Activated gamma-delta T cell treated with anti-CD3 and anti-CD28 coated beads, Interleukin-2, amount 50 U/mL, for 16 hours (primary cell): ENCODE data around the gene ABCC5.
"Not testable (repeated sequence)": the region's sequence is repeated elsewhere in the genome, so short reads cannot be mapped to it uniquely, and the experiment has no call there.

ENCODE experiments used
- DNase-seq: peaks from one replicate; pipeline ENCODE4 v3.0.0-alpha.2; 2020; ENCODE audit warnings: low read depth

ABCC5 gene

GRCh38 chr3:184016169-184016570 lies 1.5 kb downstream of the ABCC5 start:
- no peak for DNase-seq

- no peak for DNase-seq
Observed at GRCh38 chr3:184015381-184016019, 2.2 kb downstream of the ABCC5 start.

GRCh38 chr3:184011937-184012889 lies 5.5 kb downstream of the ABCC5 start:
- no peak for DNase-seq

GRCh38 chr3:184011230-184011876 lies 6.3 kb downstream of the ABCC5 start:
- DNase-seq: no peak

- no peak for DNase-seq
Observed at GRCh38 chr3:184008161-184008560, 9.5 kb downstream of the ABCC5 start.

GRCh38 chr3:184007143-184007813 lies 10.4 kb downstream of the ABCC5 start:
- not testable (repeated sequence) for DNase-seq

- no peak for DNase-seq
Observed at GRCh38 chr3:184005941-184006507, 11.7 kb downstream of the ABCC5 start.

- DNase-seq: no peak
Observed at GRCh38 chr3:184004476-184004875, 13.2 kb downstream of the ABCC5 start.

GRCh38 chr3:184003187-184003967 lies 14.3 kb downstream of the ABCC5 start:
- no peak for DNase-seq

GRCh38 chr3:184002469-184002868 lies 15.2 kb downstream of the ABCC5 start:
- no peak for DNase-seq

- no peak for DNase-seq
Observed at GRCh38 chr3:184001761-184002160, 15.9 kb downstream of the ABCC5 start.

- DNase-seq: no peak
Observed at GRCh38 chr3:183991403-183991802, 26.3 kb downstream of the ABCC5 start.

- DNase-seq: no peak
Observed at GRCh38 chr3:183988216-183988790, 29.4 kb downstream of the ABCC5 start.

GRCh38 chr3:183987000-183987600 lies 30.6 kb downstream of the ABCC5 start:
- DNase-seq: no peak

GRCh38 chr3:183984749-183985729 lies 32.6 kb downstream of the ABCC5 start:
- DNase-seq: no peak

GRCh38 chr3:183984127-183984740 lies 33.5 kb downstream of the ABCC5 start:
- no peak for DNase-seq

- no peak for DNase-seq
Observed at GRCh38 chr3:183981990-183982644, 35.6 kb downstream of the ABCC5 start.

GRCh38 chr3:183980403-183980802 lies 37.3 kb downstream of the ABCC5 start:
- no peak for DNase-seq
